Pancreas (tissue), 10 donors: Measurements from ENCODE around the gene COPZ1. TPM values are rescaled to one million over a fixed set of nuclear protein-coding genes. Genes with fewer than 3 reads are reported as not detected.
A peak's percentile ranks its signal among the peaks of the same experiment; 100 is the strongest.

ENCODE experiments used
- ATAC-seq, 4 donors: fragments of 200-7000 bp; cut with Tn5 transposase; one replicate each; pipeline versions ENCODE4 v1.8.0 to v1.9.1; 2020; ENCODE audit warnings: mild to moderate bottlenecking in 4 of 4, moderate library complexity in 4 of 4
- DNase-seq, 6 donors: peaks; one replicate each; pipeline ENCODE4 v3.0.0-alpha.2; 2020
- FAIRE-seq: peaks from 2 replicates; lab custom pipeline; 2012; peaks lifted over from hg19 to GRCh38; lab: Jason Lieb, UNC
- H3K27ac ChIP-seq, 4 donors: fragments of 200-600 bp; sonication (generic); 1 replicate in 3 of 4; 2 replicates in 1 of 4; pipeline versions ENCODE4 v1.5.0 to v1.8.0; 2020
- H3K27me3 ChIP-seq, 4 donors: fragments of 200-600 bp; one replicate each; pipeline ENCODE4 v1.8.0; 2021
- H3K36me3 ChIP-seq, 3 donors: fragments of 200-600 bp; sonication (generic) in 1 of 3; one replicate each; pipeline versions ENCODE4 v1.5.0 to v1.8.0; 2020 to 2021
- H3K4me1 ChIP-seq, 3 donors: fragments of 200-600 bp; one replicate each; pipeline ENCODE4 v1.8.0; 2021
- H3K4me3 ChIP-seq, 4 donors: fragments of 200-600 bp; sonication (generic) in 2 of 4; one replicate each; pipeline versions ENCODE4 v1.5.0 to v1.8.0; 2020 to 2021
- H3K9me3 ChIP-seq, 4 donors: fragments of 200-600 bp; one replicate each; pipeline ENCODE4 v1.8.0; 2021
- WGBS, 2 donors: extraction: QIAGEN DNeasy Blood & Tissue Kit; methylation state at CpG; one replicate each; pipeline ENCODE4 v1.1.7; 2013; 5-methylcytosine and 5-hydroxymethylcytosine counted together
- intact Hi-C, 3 donors: fragments of 100-400 bp; cut with DNase I; formaldehyde crosslinking; loops; one replicate each; pipeline versions ENCODE4 v1.11.1 to v1.14.2; 2022
- polyA plus RNA-seq, 2 donors: library from polyadenylated mRNA; stranded (reverse); fragments of 200-250 nt; gene quantifications; one replicate each; pipeline ENCODE4 v1.2.3, GENCODE V29; 2013
- total RNA-seq, 6 donors: library from RNA; stranded (reverse); fragmentation: NEBNext Ultra II Directional in 4 of 6; extraction: Animal tissue kit (Norgen Biotek cat#: 25700) in 4 of 6; gene quantifications; one replicate each; pipeline versions ENCODE4 v1.2.1 to v1.2.4, GENCODE V29; 2021 to 2023
- TF ChIP-seq, protein P1 (sequence below), 4 donors: fragments of 200-600 bp; sonication (generic) in 3 of 4; IDR thresholded peaks; one replicate each; pipeline versions ENCODE4 v1.5.0 to v1.8.0; 2021; ENCODE audit warnings: antibody characterized with exemption in 4 of 4
- donor health status: healthy with polysubstance abuse.
- donor health status: DM: no; HTN: no; CAD: no; lungs with moderate emphysema.
- donor health status: DM: no; HTN: no; CAD: no.
- donor health status: control.
- donor health status: control.
- donor health status: Bipolar disorder and iron deficiency.
- donor health status: DM: yes; HTN: yes; CAD: no.
- donor health status: DM: no; HTN: no; CAD: no.
- donor health status: DM: no; HTN: no; CAD: no.
- donor health status: DM: yes; HTN: yes; CAD: no.

Gene COPZ1
- total and polyA plus RNA-seq, 8 donors = 44.6 to 115 (median 106) TPM

DNA sequence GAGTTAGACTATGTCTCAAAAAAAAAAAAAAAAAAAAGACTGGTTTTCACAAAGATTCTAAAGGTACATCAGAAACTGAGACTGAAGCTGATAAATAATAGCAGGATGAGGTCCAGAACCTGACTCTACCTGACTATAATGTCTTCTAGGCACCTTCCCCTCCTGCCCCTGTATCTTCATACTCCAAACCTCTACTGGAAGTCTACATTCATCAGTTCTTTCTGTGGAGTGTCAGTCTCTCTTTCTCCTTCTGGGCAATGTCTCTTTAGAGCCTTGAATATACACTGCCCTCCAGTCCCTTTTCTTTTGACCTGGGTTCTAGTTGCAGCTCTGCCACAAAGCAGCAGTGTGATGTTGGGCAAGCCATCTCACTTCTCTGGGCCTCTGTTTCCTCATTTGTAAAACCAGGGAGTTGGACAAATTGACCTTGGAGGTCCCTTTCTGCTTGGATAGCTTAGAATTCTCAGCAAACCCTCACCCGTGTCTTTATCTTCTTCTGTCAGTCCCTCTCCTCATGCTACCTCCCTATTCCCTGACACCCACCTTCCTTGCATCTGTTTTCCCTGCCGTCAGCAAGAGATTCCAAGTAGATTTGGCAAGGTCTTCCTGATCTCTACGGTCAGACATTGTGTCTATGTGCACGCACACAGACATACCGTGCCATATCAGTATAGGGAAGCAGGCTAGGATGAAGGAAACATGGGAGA lies 28.4 kb upstream of the COPZ1 start:
- TF ChIP-seq, protein P1, sequence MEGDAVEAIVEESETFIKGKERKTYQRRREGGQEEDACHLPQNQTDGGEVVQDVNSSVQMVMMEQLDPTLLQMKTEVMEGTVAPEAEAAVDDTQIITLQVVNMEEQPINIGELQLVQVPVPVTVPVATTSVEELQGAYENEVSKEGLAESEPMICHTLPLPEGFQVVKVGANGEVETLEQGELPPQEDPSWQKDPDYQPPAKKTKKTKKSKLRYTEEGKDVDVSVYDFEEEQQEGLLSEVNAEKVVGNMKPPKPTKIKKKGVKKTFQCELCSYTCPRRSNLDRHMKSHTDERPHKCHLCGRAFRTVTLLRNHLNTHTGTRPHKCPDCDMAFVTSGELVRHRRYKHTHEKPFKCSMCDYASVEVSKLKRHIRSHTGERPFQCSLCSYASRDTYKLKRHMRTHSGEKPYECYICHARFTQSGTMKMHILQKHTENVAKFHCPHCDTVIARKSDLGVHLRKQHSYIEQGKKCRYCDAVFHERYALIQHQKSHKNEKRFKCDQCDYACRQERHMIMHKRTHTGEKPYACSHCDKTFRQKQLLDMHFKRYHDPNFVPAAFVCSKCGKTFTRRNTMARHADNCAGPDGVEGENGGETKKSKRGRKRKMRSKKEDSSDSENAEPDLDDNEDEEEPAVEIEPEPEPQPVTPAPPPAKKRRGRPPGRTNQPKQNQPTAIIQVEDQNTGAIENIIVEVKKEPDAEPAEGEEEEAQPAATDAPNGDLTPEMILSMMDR (IDR thresholded peaks at IDR 0.05) = no peak
- Histone ChIP-seq H3K4me3 (no peak overlapping the region), H3K27me3 (no peaks in the 10 kb centered on the region), H3K9me3 (no peaks in the 10 kb centered on the region), H3K4me1 (peaks cover 0 to 3% (median 0%) of the 10 kb centered on the region in 3 donors), H3K36me3 (no peaks in the 10 kb centered on the region), H3K27ac (no peak overlapping the region)
- no peak for DNase-seq
- WGBS, 2 donors = 76 to 86% methylated on average over 5 of the region's 5 CpGs
- no peak for FAIRE-seq
- no peak for ATAC-seq
- intact Hi-C loops = no loop called here

DNA sequence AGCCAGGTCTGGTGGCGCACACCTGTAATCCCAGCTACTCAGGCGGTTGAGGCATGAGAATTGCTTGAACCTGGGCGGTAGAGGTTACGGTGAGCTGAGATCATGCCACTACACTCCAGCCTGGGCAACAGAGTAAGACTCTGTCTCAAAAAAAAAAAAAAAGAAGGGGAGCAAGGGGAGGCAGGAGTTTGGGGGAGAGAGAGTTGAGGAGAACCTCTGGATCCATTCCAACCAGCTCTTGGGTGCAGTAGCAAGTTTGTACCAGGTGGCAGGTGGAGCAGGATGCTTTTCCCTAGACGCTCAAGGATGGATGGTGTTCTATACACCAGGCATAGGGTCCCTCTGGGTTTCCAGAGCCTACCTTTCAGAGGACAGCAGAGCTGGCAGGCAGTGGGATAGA lies 26.0 kb upstream of the COPZ1 start:
- H3K9me3 ChIP-seq = no peaks in the 10 kb centered on the region
- H3K36me3 ChIP-seq = no peaks in the 10 kb centered on the region
- FAIRE-seq = no peak
- no peak for DNase-seq
- ATAC-seq = no peak
- H3K27ac ChIP-seq = no peak overlapping the region
- TF ChIP-seq, protein P1 (IDR thresholded peaks at IDR 0.05) = no peak
- intact Hi-C loops = no loop called here
- H3K4me1 ChIP-seq = peaks cover 0 to 6% (median 0%) of the 10 kb centered on the region in 3 donors
- no peak overlapping the region for H3K4me3 ChIP-seq
- WGBS, 2 donors = 93% methylated on average over 5 of the region's 5 CpGs
- H3K27me3 ChIP-seq = no peaks in the 10 kb centered on the region

DNA sequence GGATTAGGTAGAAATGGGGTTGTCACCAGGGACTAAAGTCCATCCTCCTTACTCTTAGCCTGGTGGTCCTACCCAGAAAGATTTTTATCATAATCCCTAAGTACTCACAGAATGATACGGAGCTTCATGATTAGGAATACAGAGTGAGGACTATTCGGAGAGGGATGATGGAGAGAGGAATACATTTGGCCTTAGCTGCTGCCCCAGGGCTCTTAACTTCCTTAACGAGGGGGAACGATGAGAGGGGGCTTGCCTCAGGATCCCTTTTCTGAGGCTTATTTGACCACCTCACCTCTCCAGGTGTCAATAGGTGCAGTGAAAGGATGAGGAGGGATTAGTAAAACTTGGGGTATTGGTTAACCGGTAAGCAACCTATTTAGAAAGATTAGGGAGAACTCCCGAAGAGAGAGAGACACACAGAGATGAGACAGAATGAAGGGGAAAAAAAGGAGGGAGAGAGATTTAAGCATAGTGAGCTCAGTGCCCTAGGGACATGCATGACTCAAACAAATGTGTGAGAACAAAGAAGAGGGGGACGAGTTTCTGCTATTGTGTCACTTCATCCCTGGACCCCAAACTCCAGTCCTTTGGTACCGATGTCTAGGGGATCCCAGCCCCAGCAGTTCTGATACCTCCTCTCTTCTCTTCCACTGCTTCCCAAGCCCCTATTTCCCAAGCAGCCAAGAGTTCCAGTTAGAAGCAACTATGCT lies 25.3 kb upstream of the COPZ1 start:
- Histone ChIP-seq H3K27me3 (no peaks in the 10 kb centered on the region), H3K4me1 (peaks cover 0 to 6% (median 0%) of the 10 kb centered on the region in 3 donors), H3K9me3 (no peaks in the 10 kb centered on the region), H3K27ac (no peak overlapping the region), H3K36me3 (no peaks in the 10 kb centered on the region), H3K4me3 (peak overlapping the region in 1 of 4 donors; percentile 40)
- DNase-seq (no peak), FAIRE-seq (no peak), ATAC-seq (no peak)
- WGBS, 2 donors = 73 to 74% methylated on average over 8 of the region's 8 CpGs
- intact Hi-C loops = loop anchor here in 1 of 3 donors (10.0 kb wide), 1 partner anchor 55 kb away; no protein-coding TSS in a partner anchor
- TF ChIP-seq, protein P1 (IDR thresholded peaks at IDR 0.05) = no peak

DNA sequence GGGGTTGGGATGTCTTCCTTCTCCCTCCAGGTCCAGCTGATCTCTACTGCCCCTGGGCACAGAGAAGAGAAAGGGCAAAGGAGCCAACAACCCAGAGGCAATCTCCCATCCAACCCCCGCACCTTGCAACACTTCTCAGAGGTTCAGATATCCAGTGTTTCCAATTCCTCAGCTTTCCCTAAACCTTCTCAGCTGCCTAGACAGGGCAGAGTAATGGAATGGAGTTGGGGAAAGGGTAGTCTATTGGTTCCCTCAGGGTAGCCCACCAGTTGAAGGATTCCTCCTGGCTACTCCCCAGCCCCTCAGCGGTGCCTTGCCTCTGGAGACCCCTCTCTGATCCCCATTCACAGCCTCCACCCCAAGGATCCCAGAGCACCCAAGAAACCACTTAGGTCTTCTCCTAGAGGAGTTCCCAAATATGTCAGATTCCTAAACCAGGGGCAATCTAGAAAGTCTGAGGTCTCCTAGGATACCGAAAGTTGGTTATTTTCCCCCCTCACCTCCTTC lies 24.7 kb upstream of the COPZ1 start:
- ATAC-seq (no peak), DNase-seq (no peak), FAIRE-seq (no peak)
- Histone ChIP-seq H3K4me1 (peaks cover 0 to 6% (median 0%) of the 10 kb centered on the region in 3 donors), H3K4me3 (peak overlapping the region in 2 of 4 donors; percentile 19 to 40), H3K36me3 (no peaks in the 10 kb centered on the region), H3K27ac (no peak overlapping the region), H3K9me3 (no peaks in the 10 kb centered on the region), H3K27me3 (no peaks in the 10 kb centered on the region)
- intact Hi-C loops = loop anchor here in 1 of 3 donors (10.0 kb wide), 1 partner anchor 55 kb away; no protein-coding TSS in a partner anchor
- TF ChIP-seq, protein P1 (IDR thresholded peaks at IDR 0.05) = no peak
- 37 to 49% methylated on average over 3 of the region's 3 CpGs for WGBS, 2 donors
